Stimulated activated CD4-positive, alpha-beta T cell treated with anti-CD3 and anti-CD28 coated beads, TNF-alpha, amount 100 ng/mL, for 1 hour (primary cell): Measurements from ENCODE around the gene LRP2.

ENCODE experiments used
- DNase-seq, 3 donors: peaks; one replicate each; pipeline ENCODE4 v3.0.0-alpha.2; 2020; ENCODE audit warnings: low read depth in 3 of 3, low spot score in 1 of 3

LRP2 gene

GRCh38 chr2:169247211-169247610 lies 115.1 kb downstream of the LRP2 start:
- DNase-seq: no peak

- DNase-seq: no peak
These were observed 121.9 kb downstream of the LRP2 start for GRCh38 chr2:169240405-169240804.

- DNase-seq: no peak
These were observed 124.4 kb downstream of the LRP2 start for GRCh38 chr2:169237939-169238338.

GRCh38 chr2:169237286-169237685 lies 125.0 kb downstream of the LRP2 start:
- DNase-seq: no peak

GRCh38 chr2:169232551-169233154 lies 129.7 kb downstream of the LRP2 start:
- DNase-seq: no peak

- DNase-seq: no peak
These were observed 132.1 kb downstream of the LRP2 start for GRCh38 chr2:169230204-169230603.

- no peak for DNase-seq
These were observed 132.7 kb downstream of the LRP2 start for GRCh38 chr2:169229590-169229989.

- DNase-seq: no peak
These were observed 136.4 kb downstream of the LRP2 start for GRCh38 chr2:169225906-169226305.

- no peak for DNase-seq
These were observed 137.0 kb downstream of the LRP2 start for GRCh38 chr2:169225233-169225750.

GRCh38 chr2:169222665-169223064 lies 139.7 kb downstream of the LRP2 start:
- DNase-seq: no peak

- no peak for DNase-seq
These were observed 140.5 kb downstream of the LRP2 start for GRCh38 chr2:169221745-169222369.

GRCh38 chr2:169210917-169211316 lies 151.4 kb downstream of the LRP2 start:
- no peak for DNase-seq

GRCh38 chr2:169208026-169208425 lies 154.3 kb downstream of the LRP2 start:
- no peak for DNase-seq

GRCh38 chr2:169205176-169205575 lies 157.2 kb downstream of the LRP2 start:
- no peak for DNase-seq

- DNase-seq: no peak
These were observed 158.4 kb downstream of the LRP2 start for GRCh38 chr2:169203952-169204351.

GRCh38 chr2:169200756-169201155 lies 161.6 kb downstream of the LRP2 start:
- no peak for DNase-seq

- no peak for DNase-seq
These were observed 168.7 kb downstream of the LRP2 start for GRCh38 chr2:169193618-169194017.

GRCh38 chr2:169190197-169190775 lies 172.0 kb downstream of the LRP2 start:
- no peak for DNase-seq

- no peak for DNase-seq
These were observed 173.2 kb downstream of the LRP2 start for GRCh38 chr2:169189132-169189531.

- DNase-seq: no peak
These were observed 176.6 kb downstream of the LRP2 start for GRCh38 chr2:169185711-169186110.

- DNase-seq: no peak
These were observed 178.3 kb downstream of the LRP2 start for GRCh38 chr2:169184074-169184473.

- no peak for DNase-seq
These were observed 179.8 kb downstream of the LRP2 start for GRCh38 chr2:169182573-169182972.
